Glutamatergic neuron (in vitro differentiated cells): ENCODE measurements around the gene KIF13A. TPM values are rescaled to one million over a fixed set of nuclear protein-coding genes. Genes with fewer than 3 reads are reported as not detected.

Experiments
- total RNA-seq: library from RNA; stranded (reverse); fragmentation: NEBNext Ultra II Directional; extraction: Animal tissue kit (Norgen Biotek cat#: 25700); gene quantifications from one replicate; pipeline ENCODE4 v1.2.1, GENCODE V29; 2021; ENCODE audit not compliant: unreplicated experiment

Gene KIF13A
- total RNA-seq, 1 donor from 2014 or later = 26.7 TPM

Other genes starting within 250 kb of the KIF13A start
- gene NHLRC1, start 135.0 kb upstream of the KIF13A start, total RNA-seq = 0.17 TPM
- gene TPMT, start 167.4 kb upstream of the KIF13A start, total RNA-seq = 3.4 TPM
- 21.1 TPM for gene KDM1B, start 167.8 kb upstream of the KIF13A start, total RNA-seq